Neural crest cell (in vitro differentiated cells): ENCODE data around the gene EEPD1. TPM values are rescaled to one million over a fixed set of nuclear protein-coding genes. Genes with fewer than 3 reads are reported as not detected.

Source experiments
- DNase-seq: peaks from one replicate; pipeline ENCODE4 v3.0.0; 2021; ENCODE audit warnings: low read depth, mixed read lengths, low spot score
- H3K27ac Mint-ChIP-seq: one replicate; pipeline ENCODE4 v1.8.0; 2021; ENCODE audit warnings: mild to moderate bottlenecking, mixed read lengths; ENCODE audit not compliant: unreplicated experiment
- H3K27me3 Mint-ChIP-seq: 2 replicates; pipeline ENCODE4 v1.8.0; 2021; ENCODE audit warnings: low read depth, mild to moderate bottlenecking, mixed read lengths
- H3K36me3 Mint-ChIP-seq: 2 replicates; pipeline ENCODE4 v1.8.0; 2021; ENCODE audit warnings: low read depth, mild to moderate bottlenecking, mixed read lengths
- H3K4me1 Mint-ChIP-seq: 2 replicates; pipeline ENCODE4 v1.8.0; 2021; ENCODE audit warnings: mixed read lengths
- H3K4me3 Mint-ChIP-seq: one replicate; pipeline ENCODE4 v1.8.0; 2021; ENCODE audit warnings: mild to moderate bottlenecking, mixed read lengths
- H3K9me3 Mint-ChIP-seq: 2 replicates; pipeline ENCODE4 v1.8.0; 2021; ENCODE audit warnings: mixed read lengths
- CTCF ChIP-seq: fragments of 200-600 bp; sonication (generic); conservative IDR thresholded peaks from 2 replicates; pipeline ENCODE4 v1.5.0; 2021; ENCODE audit warnings: antibody characterized with exemption, mild to moderate bottlenecking
- total RNA-seq: library from RNA; stranded (reverse); gene quantifications from 2 replicates; pipeline ENCODE4 v1.2.1, GENCODE V29; 2021

Gene EEPD1
- total RNA-seq, 1 donor from 2014 or later: 5.5 TPM

- Mint-ChIP-seq H3K27me3 (no peaks in the 10 kb centered on the region), H3K4me1 (peaks cover 4% of the 10 kb centered on the region), H3K27ac (no peak overlapping the region), H3K4me3 (no peak overlapping the region), H3K9me3 (no peaks in the 10 kb centered on the region), H3K36me3 (no peaks in the 10 kb centered on the region)
- no peak for DNase-seq
- TF ChIP-seq CTCF: no peak
These were observed 159.9 kb downstream of the EEPD1 start for GRCh38 chr7:36312915-36313334.

- H3K4me1 Mint-ChIP-seq: peaks cover 4% of the 10 kb centered on the region
- H3K4me3 Mint-ChIP-seq: no peak overlapping the region
- no peaks in the 10 kb centered on the region for H3K9me3 Mint-ChIP-seq
- no peaks in the 10 kb centered on the region for H3K27me3 Mint-ChIP-seq
- H3K27ac Mint-ChIP-seq: peak overlapping the region; percentile 43
- no peak for DNase-seq
- TF ChIP-seq CTCF: no peak
- no peaks in the 10 kb centered on the region for H3K36me3 Mint-ChIP-seq
These were observed 160.6 kb downstream of the EEPD1 start for GRCh38 chr7:36313607-36314006.

GRCh38 chr7:36314491-36314890, 161.4 kb downstream of the EEPD1 start:
- Mint-ChIP-seq H3K4me1 (peaks cover 4% of the 10 kb centered on the region), H3K27ac (no peak overlapping the region), H3K9me3 (no peaks in the 10 kb centered on the region), H3K27me3 (no peaks in the 10 kb centered on the region), H3K4me3 (no peak overlapping the region), H3K36me3 (no peaks in the 10 kb centered on the region)
- DNase-seq: no peak
- TF ChIP-seq CTCF: no peak

GRCh38 chr7:36315309-36315944, 162.4 kb downstream of the EEPD1 start:
- no peak for TF ChIP-seq CTCF
- peaks cover 4% of the 10 kb centered on the region for H3K4me1 Mint-ChIP-seq
- H3K36me3 Mint-ChIP-seq: no peaks in the 10 kb centered on the region
- H3K4me3 Mint-ChIP-seq: no peak overlapping the region
- H3K27ac Mint-ChIP-seq: peak overlapping the region; percentile 12
- DNase-seq: no peak
- no peaks in the 10 kb centered on the region for H3K27me3 Mint-ChIP-seq
- peaks cover under 1% of the 10 kb centered on the region for H3K9me3 Mint-ChIP-seq

- Mint-ChIP-seq H3K36me3 (peaks cover 3% of the 10 kb centered on the region), H3K9me3 (peaks cover 3% of the 10 kb centered on the region), H3K4me1 (peaks cover 4% of the 10 kb centered on the region), H3K27ac (no peak overlapping the region), H3K27me3 (no peaks in the 10 kb centered on the region), H3K4me3 (no peak overlapping the region)
- no peak for DNase-seq
- TF ChIP-seq CTCF: no peak
These were observed 163.3 kb downstream of the EEPD1 start for GRCh38 chr7:36316319-36316718.
